Loucy (cell line): ENCODE results near the gene SERPINF2.
"Not testable (repeated sequence)": the region's sequence is repeated elsewhere in the genome, so short reads cannot be mapped to it uniquely, and the experiment has no call there.

Experiments used
- H2AFZ ChIP-seq: fragments of 200-600 bp; sonication (generic); 2 replicates; pipeline ENCODE4 v1.6.0; 2016; ENCODE audit warnings: antibody characterized with exemption, mild to moderate bottlenecking, low read length, moderate library complexity
- H3F3A ChIP-seq: fragments of 200-600 bp; 2 replicates; pipeline ENCODE4 v1.6.0; 2016; ENCODE audit warnings: antibody characterized with exemption, low read depth, mild to moderate bottlenecking
- H3K27me3 ChIP-seq: fragments of 200-600 bp; sonication (generic); 2 replicates; pipeline ENCODE4 v1.6.1; 2014; ENCODE audit warnings: low read length, mild to moderate bottlenecking; ENCODE audit not compliant: insufficient read depth, poor library complexity, severe bottlenecking
- H3K36me3 ChIP-seq: fragments of 200-600 bp; sonication (generic); 2 replicates; pipeline ENCODE4 v1.6.1; 2016; ENCODE audit warnings: low read length; ENCODE audit not compliant: insufficient read depth
- H3K4me1 ChIP-seq: fragments of 200-600 bp; sonication (generic); 2 replicates; pipeline ENCODE4 v1.5.1; 2014; ENCODE audit warnings: low read length, mild to moderate bottlenecking; ENCODE audit not compliant: insufficient read depth, poor library complexity, severe bottlenecking
- H3K4me2 ChIP-seq: fragments of 200-600 bp; sonication (generic); 2 replicates; pipeline ENCODE4 v1.6.0; 2014; ENCODE audit warnings: antibody characterized with exemption, low read length, low read depth, mild to moderate bottlenecking; ENCODE audit not compliant: poor library complexity, severe bottlenecking
- H3K4me3 ChIP-seq: fragments of 200-600 bp; sonication (generic); 2 replicates; pipeline ENCODE4 v1.5.1; 2014; ENCODE audit warnings: low read length, mild to moderate bottlenecking, mixed read lengths; ENCODE audit not compliant: poor library complexity, severe bottlenecking
- H3K79me2 ChIP-seq: fragments of 200-600 bp; sonication (generic); 2 replicates; pipeline ENCODE4 v1.6.1; 2014; ENCODE audit warnings: low read length; ENCODE audit not compliant: insufficient read depth
- H3K9ac ChIP-seq: fragments of 200-600 bp; sonication (generic); 2 replicates; pipeline ENCODE4 v1.6.0; 2014; ENCODE audit warnings: mild to moderate bottlenecking, low read depth, low read length, moderate library complexity; ENCODE audit not compliant: poor library complexity, severe bottlenecking
- H3K9me2 ChIP-seq: fragments of 200-600 bp; sonication (generic); replicated peaks from 2 replicates; pipeline ENCODE4 v1.6.1; 2016; ENCODE audit warnings: low read depth, low read length, mixed read lengths
- H3K9me3 ChIP-seq: fragments of 200-600 bp; sonication (generic); 2 replicates; pipeline ENCODE4 v1.6.1; 2014; ENCODE audit warnings: mild to moderate bottlenecking, antibody characterized with exemption, low read length, low read depth; ENCODE audit not compliant: insufficient read depth
- H4K20me1 ChIP-seq: fragments of 200-600 bp; sonication (generic); 2 replicates; pipeline ENCODE4 v1.6.0; 2014; ENCODE audit warnings: antibody characterized with exemption, low read length, mild to moderate bottlenecking; ENCODE audit not compliant: insufficient read depth, poor library complexity, severe bottlenecking
- CTCF ChIP-seq: fragments of 200-600 bp; sonication (generic); conservative IDR thresholded peaks from 2 replicates; pipeline ENCODE4 v1.5.1; 2014; ENCODE audit warnings: mild to moderate bottlenecking, antibody characterized with exemption, low read length
- EZH2phosphoT487 ChIP-seq: fragments of 200-600 bp; IDR thresholded peaks from 2 replicates; pipeline ENCODE4 v1.6.1; 2018; ENCODE audit warnings: antibody characterized with exemption, mild to moderate bottlenecking, moderate library complexity, borderline replicate concordance

SERPINF2 gene

DNA sequence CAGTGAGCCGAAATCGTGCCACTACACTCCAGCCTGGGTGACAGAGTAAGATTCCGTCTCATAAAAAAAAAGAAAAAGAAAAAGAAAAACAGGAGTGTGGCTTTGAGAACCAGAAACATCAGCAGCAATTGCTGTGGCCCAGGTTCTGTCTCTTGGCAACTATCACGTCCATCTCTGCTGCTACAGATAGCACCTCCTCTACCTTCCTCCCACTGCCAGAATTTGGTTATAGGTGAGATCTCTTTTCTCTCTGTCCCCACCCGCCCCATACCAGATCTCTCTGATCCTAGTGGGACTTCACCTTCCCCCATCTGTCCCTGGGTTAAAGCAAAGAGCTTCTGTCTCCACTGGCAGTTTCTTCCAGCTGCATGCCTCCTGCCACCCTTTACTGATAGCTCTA, 35.6 kb upstream of the SERPINF2 start:
- no peaks in the 10 kb centered on the region for H3F3A ChIP-seq
- H3K4me3 ChIP-seq, result no peak overlapping the region
- no peaks in the 10 kb centered on the region for H3K9me3 ChIP-seq
- TF ChIP-seq CTCF (no peak), EZH2phosphoT487 (no peak)
- no peaks in the 10 kb centered on the region for H3K79me2 ChIP-seq
- H4K20me1 ChIP-seq, result no peaks in the 10 kb centered on the region
- H3K27me3 ChIP-seq, result no peaks in the 10 kb centered on the region
- no peaks in the 10 kb centered on the region for H3K4me1 ChIP-seq
- H3K4me2 ChIP-seq, result no peak overlapping the region
- no peak overlapping the region for H2AFZ ChIP-seq
- H3K9me2 ChIP-seq, result no peaks in the 10 kb centered on the region
- H3K36me3 ChIP-seq, result no peaks in the 10 kb centered on the region
- H3K9ac ChIP-seq, result no peak overlapping the region

DNA sequence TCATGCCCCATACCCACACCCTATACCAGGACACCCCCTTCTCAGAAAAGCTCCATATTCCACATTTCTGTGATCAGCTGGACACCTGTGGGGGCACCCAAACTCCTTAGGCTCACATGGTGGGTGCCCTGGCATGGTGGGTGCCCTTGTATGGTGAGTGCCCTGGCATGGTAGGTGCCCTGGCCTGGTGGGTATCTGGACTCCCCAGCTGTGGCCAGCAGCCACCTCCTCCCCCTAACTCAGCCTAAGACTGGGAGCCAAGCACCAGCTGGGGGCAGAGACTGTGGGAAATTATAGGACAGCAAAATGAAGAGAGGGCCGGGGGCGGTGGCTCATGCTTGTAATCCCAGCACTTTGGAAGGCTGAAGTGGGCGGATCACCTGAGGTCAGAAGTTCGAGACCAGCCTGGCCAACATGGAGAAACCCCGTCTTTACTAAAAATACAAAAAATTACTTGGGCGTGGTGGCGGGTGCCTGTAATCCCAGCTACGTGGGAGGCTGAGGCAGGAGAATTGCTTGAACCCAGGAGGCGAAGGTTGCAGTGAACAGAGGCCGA, 33.8 kb upstream of the SERPINF2 start:
- H3K4me2 ChIP-seq, H3K36me3 ChIP-seq, H2AFZ ChIP-seq, H3K9me2 ChIP-seq, H4K20me1 ChIP-seq, H3K4me1 ChIP-seq, H3K9ac ChIP-seq, H3K9me3 ChIP-seq, H3K4me3 ChIP-seq, H3K79me2 ChIP-seq, H3F3A ChIP-seq, H3K27me3 ChIP-seq: not testable (repeated sequence)

DNA sequence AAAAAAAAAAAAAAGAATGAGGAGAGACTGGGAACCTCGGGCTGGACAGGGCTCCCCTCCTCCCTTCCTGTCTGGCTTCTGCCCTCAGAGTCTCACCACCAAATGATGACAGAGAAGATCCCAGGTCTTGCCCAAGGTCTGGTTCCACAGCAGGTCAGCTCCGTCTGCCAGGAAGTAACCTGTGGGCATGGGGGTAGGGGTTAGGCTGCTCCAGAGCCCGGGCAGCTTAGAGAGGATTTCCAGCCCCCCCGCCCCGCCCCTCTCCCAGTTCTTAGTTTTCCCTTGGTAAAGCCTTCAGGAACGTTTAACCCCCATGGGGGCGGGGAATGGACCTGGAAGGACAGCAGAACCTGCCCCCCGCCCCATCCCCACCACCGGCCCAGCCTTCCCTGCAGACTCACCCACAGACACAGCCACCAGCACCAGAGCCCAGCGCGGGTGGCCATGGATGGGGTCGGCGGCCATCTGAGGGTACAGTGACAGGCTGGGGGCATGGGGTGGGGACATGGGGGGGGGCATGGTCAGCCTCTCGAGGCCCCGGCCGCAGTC, 33.2 kb upstream of the SERPINF2 start:
- Histone ChIP-seq H3K79me2 (no peaks in the 10 kb centered on the region), H3K4me3 (no peak overlapping the region), H3K9ac (no peak overlapping the region), H3F3A (no peaks in the 10 kb centered on the region), H2AFZ (no peak overlapping the region), H3K4me1 (peaks cover 4% of the 10 kb centered on the region), H3K36me3 (no peaks in the 10 kb centered on the region), H3K9me2 (no peaks in the 10 kb centered on the region), H3K27me3 (no peaks in the 10 kb centered on the region), H4K20me1 (no peaks in the 10 kb centered on the region), H3K9me3 (no peaks in the 10 kb centered on the region), H3K4me2 (no peak overlapping the region)
- TF ChIP-seq CTCF (no peak), EZH2phosphoT487 (no peak)
